ENCODE measurements around the gene TFDP1.

TFDP1 gene

DNA sequence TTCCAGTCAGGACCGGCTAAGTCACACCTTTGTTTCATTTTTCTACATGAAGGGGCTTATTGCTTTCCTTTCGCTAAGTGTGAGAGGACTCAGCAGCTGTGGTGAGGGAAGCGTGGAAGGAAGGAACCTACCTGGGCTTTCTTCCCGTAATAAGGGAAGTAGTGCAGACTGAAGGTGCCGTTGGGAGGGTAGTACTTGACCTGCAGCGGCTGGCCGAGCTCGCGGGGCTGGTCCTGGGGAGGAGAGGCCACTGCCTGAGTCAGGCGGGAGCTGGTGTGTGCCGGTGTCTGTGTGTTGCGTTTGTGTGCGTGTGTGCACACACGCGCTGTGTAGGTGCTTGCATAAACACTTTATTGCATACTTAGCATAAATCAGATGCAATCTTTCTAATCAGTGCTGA is 65.7 kb downstream of the TFDP1 start:
- no peak for DNase-seq (ENCODE audit: low spot score)

DNA sequence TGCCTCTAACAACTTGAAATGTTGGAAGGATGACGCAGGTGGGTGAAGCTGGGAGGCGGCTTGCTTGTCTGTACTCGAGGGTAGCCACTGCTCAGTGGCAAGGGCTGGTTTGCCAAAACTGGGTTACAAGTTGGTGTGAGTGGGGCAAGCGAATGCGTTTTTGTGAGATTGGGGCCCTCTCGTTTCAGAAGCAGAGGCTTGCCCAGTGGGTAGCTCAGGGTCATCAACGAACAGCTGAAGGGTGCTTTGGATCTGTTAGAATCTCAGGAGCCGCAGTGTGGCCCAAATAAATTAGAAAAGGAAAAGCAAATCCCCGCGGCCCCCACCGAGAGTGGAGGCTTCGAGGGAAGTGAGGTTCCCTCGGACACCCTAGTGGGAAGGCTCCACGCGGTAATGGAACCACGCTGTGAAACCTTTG is 66.2 kb downstream of the TFDP1 start:
- no peak for DNase-seq (ENCODE audit: low spot score)

DNA sequence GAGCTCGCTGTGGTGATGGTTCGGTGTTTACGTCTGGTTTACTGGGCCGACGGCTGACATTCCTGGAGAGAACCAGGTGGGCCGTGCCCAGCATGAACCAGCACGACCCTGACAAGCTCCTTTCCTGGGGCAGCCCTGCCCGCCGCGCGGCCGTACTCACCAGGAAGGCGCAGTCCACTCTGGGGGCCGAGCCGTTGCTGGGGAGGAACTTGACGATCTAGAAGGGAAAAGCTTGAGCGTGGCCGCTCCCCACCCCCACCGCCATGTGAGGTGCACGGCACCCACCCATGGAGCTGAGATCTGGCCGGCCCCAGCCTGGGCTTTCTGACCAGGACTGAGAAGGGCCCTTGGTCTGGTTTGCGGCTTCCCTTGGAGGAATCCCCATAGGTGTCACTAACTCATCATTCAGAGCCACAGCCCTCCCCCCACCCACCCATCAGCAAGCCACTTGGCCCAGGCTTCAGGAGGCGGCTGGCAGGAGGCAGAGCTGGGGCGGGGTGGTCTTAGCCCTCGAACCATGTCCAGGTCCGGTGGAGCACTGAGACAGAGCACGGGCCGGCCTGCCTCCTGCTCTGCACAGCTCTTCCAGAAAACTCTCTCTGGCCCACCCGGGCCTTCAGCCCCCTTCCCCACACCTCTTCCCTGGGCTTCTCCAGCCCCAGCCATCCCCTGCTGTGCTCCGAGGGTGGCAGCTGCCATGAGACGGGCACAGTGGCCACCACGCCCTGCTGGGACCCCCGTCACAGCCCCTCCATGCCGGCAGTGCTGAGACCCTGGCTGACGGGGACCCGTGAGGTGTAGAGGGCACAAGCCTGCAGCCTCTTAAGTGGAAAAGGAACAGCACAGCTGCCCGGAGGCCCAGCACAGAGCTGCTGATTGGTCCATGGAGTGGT is 67.2 kb downstream of the TFDP1 start:
- DNase-seq (ENCODE audit: low spot score), result no peak

DNA sequence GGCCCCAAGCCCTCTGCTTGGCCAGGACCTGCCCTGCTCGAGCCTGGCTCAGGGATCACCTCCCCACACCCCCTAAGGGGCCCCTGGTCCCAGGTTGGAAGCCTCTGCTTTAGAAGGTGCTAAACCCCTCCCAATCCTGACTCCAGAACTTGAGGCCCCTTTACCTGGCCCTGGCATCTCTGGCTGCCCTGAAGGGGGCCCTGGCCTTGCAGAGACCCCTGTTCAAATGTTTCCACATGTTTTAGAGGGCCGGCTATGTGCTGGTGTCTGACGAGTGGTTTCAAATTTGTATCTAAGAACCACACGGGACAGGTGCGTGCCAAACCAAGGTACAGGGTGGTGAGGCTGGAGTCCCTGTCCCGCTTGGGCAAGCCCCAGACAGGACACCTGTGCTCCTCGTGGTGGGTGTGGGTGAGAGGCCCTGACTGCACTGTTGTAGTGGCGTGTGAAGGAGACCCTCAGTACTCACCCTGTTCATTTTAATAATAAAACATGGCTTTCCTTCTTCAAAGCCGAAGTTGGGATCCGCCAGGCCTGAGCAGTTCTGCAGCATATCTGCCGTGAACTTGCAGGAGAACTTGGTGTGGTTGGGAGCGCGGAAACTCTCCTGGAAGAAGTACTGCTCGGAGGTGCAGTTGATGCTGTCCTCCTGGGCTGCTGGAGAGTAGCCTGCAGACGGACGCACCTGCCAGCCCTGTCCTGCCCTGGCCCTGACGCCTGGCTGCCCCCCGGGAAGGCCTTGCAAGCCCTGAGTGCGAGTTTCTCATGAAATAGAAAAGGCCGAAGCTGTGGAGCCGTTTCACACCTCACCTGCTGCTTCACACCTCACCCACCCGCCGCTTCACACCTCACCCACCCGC is 68.1 kb downstream of the TFDP1 start:
- DNase-seq (ENCODE audit: low spot score), result no peak

DNA sequence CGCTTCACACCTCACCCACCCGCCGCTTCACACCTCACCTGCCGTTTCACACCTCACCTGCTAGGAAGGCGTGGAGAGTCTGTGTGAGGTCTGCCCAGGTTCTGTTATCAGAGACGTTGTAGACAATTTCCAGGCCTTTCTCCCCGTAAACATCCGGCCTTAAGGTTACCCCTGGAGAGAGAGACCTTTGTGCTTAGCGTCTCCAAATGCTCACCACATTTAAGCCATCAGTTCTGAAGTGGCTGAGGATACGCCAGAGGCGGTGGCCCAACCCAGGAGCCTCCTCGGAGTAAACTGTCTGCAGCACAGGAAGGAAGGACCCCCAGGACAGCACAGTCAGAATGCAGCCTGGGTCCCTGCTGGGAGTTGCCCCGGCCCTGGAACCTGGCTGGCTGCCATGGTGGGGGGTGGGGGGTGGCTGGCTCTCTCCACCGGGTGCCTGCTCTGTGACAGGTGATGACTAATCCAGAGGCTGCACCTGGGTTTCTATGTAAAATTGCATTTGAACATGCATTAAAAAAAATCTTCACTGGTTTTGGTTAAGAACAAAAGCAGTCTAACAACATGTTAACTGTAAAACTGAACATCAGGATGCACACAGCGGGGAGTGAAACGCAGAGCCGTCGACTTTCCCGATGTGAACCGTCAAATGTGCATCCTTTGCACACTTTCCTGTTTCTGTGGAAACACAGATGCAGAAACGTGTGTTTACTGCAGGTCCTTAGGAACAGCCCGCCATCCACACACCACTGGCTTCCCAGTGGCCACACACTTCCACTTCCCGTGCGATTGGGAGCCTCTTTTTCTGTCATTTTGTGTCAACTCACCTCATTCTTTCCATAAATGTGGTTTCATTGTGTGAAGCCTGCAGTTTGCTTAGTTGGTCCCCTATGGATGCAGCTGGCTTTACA is 69.0 kb downstream of the TFDP1 start:
- no peak for DNase-seq (ENCODE audit: low spot score)

DNA sequence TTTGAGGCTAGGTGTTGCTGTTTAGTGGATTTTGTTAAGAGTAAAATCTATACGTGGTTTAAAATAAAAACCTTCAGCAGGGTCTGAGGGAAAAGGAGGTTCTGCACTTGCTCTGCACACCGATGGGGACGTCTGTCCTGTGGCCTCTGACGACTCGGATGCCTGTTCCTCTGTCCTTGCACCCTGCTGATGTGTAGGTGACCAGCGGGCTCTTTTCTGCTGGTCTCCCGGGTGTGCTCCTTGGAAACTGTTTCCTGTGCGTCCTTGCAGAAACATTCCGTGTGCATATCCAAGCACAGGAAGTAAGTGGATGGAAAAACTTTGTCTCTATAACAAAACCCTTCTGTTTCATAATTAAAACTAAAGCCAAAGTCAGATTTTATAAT is 69.6 kb downstream of the TFDP1 start:
- DNase-seq (ENCODE audit: low spot score), result no peak

DNA sequence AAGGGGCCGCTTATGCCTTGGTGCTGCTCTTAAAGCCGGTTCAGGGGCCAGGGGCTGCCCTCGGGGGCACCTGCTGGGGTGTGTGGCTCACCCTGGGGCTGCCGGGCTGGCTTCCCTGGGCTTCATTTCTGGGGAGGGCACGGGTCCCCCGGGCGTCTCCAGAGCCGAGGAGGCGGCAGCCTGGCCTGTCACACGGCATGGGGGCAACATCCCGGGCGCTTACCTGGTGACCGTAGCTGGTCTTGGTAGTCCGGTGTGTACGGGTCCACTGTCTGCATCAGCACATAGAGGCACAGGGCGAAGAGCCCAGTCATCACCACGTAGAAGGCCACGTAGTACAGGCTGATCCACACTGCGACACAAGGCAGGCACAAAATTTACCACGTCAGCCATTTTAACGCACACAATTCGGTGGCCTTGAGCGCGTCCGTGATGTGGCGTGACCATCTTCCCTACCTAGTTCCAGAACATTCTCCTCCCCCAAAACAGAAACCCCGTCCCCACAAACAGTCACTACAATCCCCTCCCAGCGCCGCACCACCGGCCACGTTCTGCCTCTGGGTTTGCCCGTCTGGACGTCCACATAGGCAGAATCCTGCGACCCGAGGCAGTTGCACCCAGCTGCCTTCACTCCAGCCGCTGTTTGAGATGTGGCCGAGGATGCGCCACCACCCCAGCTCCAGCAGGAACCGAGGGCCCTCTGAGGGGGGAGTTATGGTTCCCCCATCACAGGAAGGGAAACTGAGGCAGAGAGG is 70.2 kb downstream of the TFDP1 start:
- DNase-seq (ENCODE audit: low spot score), result no peak

DNA sequence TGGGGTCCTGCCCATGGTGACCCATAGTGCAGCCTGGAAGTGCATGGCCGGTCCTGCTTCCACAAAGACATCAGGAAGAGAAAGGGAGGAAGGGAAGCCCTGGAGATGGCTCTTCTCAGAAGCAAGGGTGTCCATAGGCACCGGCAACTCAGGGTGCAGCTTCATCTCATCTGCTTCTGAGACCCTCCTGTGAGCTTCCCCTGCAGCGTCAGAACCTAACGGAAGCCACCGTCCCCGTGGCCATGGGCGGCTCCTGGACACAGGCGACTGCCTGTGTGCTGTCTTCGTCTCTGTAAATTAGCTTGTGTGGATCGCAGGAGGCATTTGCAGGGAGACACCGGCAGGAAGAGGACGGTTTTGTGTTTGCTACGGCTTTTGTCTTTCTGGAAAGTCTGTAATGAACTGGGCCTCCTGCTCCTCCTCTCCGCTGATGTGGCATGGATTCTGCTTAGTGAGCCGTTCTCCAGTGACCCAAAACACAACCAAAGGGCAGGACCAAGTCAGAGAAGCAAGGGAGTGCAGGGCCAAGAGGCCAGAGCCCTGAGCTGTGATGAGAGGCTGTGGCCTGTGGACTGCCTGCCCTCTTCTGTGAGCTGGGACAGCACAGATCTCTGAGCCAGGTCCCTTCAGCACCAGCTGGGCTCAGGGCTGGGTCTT is 70.9 kb downstream of the TFDP1 start:
- DNase-seq (ENCODE audit: low spot score), result no peak

DNA sequence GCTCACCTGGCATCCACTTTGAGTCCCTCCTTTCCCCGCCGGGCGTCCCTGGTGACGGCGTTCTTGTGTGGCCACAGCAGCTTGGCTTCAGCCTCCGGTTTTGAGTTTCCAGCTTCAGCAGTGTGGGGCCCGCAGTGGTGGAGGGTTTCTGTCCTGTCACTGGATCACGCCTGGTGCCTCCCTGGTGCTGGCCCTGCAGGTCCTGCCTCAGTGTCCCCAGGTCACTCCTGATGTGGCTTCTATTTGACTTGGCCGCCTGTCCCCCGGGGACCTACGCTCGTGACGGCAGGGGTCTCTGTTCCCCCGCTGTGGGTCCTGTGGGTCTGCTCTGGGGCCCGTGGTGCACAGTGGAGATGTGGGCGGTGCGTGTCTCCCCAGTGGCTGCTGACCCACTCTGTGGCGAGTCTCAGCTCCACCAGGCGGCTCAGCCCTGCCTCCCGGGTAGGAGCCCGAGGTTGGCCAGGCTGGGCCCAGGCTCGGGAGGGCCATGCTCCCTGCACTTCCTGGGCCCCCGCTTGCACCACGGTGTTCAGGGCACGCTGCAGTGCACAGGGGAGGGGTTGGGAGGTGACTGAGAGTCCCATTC is 71.5 kb downstream of the TFDP1 start:
- no peak for DNase-seq (ENCODE audit: low spot score)

DNA sequence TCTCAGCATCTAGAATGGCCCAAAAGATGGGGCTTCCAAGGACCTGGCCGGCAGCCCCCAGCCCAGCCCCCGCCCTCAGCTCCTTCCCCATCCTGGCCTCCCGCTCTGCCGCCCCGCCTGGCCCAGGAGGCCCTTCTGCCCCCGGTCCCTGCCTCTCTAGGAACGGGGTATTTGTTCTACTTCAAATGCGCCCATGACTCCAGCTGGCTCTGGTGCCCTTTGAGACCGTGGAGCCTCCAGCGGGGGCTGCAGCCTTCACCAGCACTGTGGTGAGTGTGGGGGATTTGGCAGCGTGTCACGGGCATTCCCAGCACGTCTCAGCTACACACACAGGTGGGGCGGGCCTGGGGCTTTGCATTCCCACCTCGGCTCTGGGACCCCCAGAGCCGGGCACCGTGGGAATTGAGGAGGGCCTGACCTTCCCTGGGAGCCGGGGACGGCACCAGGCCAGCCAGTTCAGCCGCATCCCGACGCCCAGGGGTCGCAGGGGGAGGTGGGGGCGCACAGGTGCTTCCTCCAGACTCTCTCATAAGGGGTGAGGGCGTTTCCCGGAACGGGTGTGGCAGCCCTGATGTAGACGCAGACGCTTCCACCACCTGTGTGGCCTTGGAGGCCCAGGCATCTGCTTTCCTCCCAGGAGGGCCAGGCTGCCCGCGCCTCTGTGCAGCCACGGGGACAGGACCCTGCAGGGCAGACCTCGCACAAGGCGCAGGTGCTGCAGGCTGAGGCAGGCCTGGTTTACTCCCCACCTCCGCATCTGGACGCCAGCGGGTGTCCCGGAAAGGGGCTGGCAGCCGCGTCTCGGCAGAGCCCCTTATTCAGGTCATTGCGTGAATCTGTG is 72.5 kb downstream of the TFDP1 start:
- no peak for DNase-seq (ENCODE audit: low spot score)

DNA sequence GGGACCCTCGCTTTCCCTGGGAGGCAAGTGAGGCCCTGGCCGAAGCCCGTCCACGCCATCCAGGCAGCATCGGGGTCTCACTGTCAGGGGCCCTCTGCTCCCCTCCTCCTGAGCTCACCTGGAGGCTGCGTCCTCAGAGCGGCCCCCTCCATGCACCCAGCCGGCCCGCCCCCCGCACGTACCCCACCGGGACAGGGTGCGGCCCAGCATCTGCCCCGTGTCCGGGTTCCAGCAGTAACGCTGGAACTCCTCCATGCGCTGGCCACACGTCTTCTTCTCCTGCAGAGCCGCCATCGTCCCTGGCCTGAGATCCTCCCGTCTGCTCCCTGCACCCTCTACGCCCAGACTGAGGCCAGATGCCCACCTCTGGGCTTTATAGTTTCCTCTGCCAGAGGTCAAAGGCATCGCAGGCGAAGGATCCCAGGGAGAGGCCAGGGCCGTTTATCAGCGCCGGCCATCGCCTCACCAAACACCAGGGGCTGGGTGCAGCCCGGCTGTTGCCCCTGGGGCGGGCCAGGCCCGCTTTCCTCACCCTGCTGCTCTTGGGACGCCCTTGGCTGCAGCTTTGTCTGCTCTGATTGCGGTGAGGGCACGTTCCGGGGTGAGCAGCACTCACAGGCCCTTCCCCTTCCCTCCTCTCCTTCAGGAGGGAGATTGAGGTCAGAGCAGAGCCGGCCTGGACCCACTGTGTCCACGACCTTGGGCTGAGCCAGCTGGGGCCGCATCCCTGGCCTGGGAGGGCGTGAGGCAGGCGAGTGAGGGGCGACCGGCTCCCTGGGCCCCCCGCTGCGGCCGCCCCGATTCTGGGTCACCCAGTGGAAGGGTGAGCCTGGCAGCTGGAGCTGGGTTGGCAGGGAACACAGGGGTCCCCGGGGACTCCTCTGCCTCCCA is 73.5 kb downstream of the TFDP1 start, which contains the start of gene ATP4B:
ATP4B (minus strand) TSS at position 348 of the 891 bp plus-strand sequence; CDS start at position 294, 54 bp downstream.
- no peak for DNase-seq (ENCODE audit: low spot score)

DNA sequence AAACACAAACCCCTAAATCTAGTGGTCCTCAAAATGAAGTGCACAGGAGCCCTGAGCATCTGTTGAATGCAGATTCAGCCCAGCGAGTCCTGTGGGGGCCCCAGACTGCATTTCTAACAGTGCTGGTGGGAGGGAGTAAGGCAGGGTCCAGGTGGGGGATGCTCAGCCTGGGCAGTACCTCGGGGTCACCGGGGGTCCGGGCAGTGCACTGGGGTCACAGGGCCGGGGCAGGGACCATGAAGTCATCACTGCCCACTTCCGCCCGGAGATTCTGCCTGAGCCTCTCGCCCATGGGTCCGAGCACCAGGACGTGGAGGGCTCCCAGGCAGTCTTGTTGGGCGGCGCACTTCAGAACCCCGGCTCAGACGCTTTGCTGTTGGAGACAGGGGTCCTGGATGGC is 74.3 kb downstream of the TFDP1 start:
- DNase-seq (ENCODE audit: low spot score), result no peak

DNA sequence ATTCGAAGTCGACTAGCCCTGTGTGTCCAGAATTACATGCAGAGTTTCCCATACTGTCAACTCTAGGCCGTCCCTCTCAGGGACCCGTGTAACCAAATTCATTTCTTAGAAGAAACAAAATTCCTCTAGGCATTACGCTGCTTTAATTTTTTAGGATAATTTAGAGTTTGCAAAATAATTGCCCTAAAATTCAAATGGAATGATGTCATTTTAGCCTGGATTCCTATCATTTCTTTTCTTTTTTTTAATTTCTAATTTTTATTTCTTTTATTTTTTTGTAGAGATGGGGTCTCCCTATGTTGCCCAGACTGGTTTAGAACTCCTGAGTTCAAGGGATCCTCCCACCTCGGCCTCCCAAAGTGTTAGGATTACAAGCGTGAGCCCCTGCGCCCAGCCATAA is 74.8 kb downstream of the TFDP1 start:
- DNase-seq (ENCODE audit: low spot score), result no peak

DNA sequence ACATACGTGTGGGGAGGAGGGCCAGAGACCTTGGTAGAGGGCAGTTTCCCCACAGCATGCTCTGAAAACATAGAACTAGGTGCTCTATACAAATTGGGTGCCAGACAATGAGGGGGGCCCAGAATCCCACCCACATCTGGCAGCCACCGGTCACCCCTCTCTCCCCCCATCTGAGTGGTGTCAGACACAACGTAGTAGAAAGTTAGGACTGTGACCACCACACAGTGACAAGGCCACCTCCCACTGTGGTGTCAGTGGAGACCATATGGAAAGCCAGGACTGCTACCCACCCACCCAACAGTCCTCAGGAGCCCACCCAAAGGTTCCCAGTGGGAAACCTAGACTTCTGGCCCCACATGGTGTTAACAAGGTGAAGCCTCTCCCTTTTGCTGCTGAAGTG is 75.5 kb downstream of the TFDP1 start:
- DNase-seq (ENCODE audit: low spot score), result no peak

DNA sequence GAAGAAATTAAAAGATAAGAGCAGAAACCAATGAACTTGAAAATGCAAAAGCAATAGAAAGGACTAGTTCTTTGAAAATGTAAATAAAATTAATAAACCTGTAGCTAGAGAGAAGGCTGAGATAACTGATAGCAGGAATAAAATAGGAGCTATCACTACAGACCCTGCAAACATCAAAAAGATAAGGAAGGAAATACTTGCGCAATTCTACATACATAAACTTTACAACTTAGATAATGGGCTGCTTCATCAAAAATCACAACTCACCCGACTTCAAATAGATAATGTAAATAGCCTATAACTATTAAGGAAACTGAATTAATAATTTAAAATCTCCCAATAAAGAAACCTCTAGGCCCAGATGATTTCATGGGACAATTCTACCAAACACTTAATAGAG is 77.0 kb downstream of the TFDP1 start:
- no peak for DNase-seq (ENCODE audit: low spot score)

DNA sequence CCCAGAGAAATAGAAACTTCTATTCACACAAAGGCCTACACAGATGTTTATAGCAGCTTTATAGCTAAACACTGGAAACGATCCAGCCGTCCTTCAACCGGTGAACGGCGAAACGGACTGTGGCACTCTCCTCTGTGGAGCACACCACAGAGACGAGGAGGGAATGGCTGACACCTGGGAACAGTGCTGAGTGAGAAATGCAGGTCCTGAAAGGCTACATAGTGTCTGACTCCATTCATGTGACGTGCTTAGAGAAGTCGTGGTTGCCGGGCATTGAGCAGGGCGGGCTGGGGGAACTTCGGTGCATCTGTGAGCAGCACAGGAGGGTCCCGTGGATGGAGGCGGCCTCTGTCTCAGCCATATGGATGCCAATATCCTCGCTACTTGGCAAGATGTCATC is 79.4 kb downstream of the TFDP1 start:
- DNase-seq (ENCODE audit: low spot score), result no peak

DNA sequence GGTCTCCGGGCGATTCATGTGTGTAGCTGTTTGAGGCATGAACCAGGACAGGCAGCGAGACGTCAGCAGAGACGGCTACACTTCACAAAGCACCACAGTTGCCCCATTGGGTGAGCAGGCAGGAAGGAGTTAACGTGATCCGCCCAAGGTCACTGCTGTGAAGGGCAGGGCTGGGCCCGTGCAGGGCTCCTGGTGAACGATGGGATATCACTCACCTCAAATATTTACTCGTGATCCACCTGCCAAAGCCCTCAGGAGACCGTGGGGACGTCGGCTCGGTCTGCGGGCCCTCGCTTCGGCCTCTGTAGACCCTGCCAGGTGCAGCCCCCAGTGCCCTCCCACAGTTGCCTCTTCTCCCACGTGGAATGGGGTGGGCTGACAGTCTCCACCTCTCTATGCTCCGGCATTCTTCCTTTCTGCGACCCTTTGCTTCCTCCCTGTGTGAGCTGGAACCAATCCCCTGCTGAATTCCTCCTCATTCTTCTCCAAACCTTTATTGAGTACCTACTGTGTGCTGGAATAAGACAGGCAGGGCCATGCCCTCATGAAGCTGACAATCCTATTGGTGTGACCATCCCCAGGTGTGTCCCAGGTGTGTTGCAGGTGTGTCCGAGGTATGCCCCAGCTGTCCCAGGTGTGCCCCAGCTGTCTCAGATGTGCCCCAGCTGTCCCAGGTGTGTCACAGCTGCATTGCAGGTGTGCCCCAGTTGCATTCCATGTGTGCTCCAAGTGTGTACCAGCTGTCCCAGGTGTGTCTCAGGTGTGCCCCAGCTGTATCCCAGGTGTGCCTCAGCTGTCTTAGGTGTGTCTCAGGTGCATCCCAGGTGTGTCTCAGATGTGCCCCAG is 80.4 kb downstream of the TFDP1 start:
- no peak for DNase-seq (ENCODE audit: low spot score)

All from ecto neural progenitor cell (in vitro differentiated cells).